IPS-20b (cell line): ENCODE measurements around the gene WDR11.
A peak's percentile ranks its signal among the peaks of the same experiment; 100 is the strongest.

Source experiments
- H3K27ac ChIP-seq: one replicate; pipeline ENCODE4 v1.5.1; 2013; ENCODE audit warnings: low read length
- H3K27me3 ChIP-seq: 2 replicates; pipeline ENCODE4 v1.6.1; 2013; ENCODE audit warnings: mild to moderate bottlenecking, low read length, inconsistent platforms; ENCODE audit not compliant: insufficient read depth
- H3K36me3 ChIP-seq: 2 replicates; pipeline ENCODE4 v1.6.1; 2013; ENCODE audit warnings: low read depth, mild to moderate bottlenecking, inconsistent platforms, low read length, moderate library complexity; ENCODE audit not compliant: insufficient read depth
- H3K4me1 ChIP-seq: 2 replicates; pipeline ENCODE4 v1.6.1; 2013; ENCODE audit warnings: mild to moderate bottlenecking, control low read depth, inconsistent platforms, low read length, moderate library complexity; ENCODE audit not compliant: insufficient read depth
- H3K4me3 ChIP-seq: 2 replicates; pipeline ENCODE4 v1.5.1; 2013; ENCODE audit warnings: mild to moderate bottlenecking, low read length, inconsistent platforms
- H3K9ac ChIP-seq: 2 replicates; pipeline ENCODE4 v1.6.1; 2013; ENCODE audit warnings: low read depth, mild to moderate bottlenecking, inconsistent platforms, low read length, moderate library complexity
- H3K9me3 ChIP-seq: 2 replicates; pipeline ENCODE4 v1.6.1; 2013; ENCODE audit warnings: mild to moderate bottlenecking, low read depth, low read length, inconsistent platforms; ENCODE audit not compliant: insufficient read depth

Gene WDR11

GRCh38 chr10:120948889-120949608 lies 97.9 kb downstream of the WDR11 start:
- peak overlapping the region; percentile 43; the same call in 1 of the 2 replicates for H3K9ac ChIP-seq

GRCh38 chr10:120949609-120950031 lies 98.5 kb downstream of the WDR11 start:
- peak overlapping the region; percentile 43; the same call in 1 of the 2 replicates for H3K9ac ChIP-seq
- H3K27me3 ChIP-seq: peaks cover 29% of the 10 kb centered on the region
- no peak overlapping the region for H3K27ac ChIP-seq
- H3K4me1 ChIP-seq: peaks cover 11% of the 10 kb centered on the region
- H3K4me3 ChIP-seq: peak overlapping the region; percentile 77
- no peaks in the 10 kb centered on the region for H3K9me3 ChIP-seq
- H3K36me3 ChIP-seq: no peaks in the 10 kb centered on the region

More at GRCh38 chr10:120948889-120949608, 97.9 kb downstream of the WDR11 start:
- Histone ChIP-seq H3K9me3 (no peaks in the 10 kb centered on the region), H3K4me3 (peak overlapping the region; percentile 77), H3K4me1 (peaks cover 11% of the 10 kb centered on the region), H3K36me3 (no peaks in the 10 kb centered on the region), H3K27ac (no peak overlapping the region), H3K27me3 (peaks cover 29% of the 10 kb centered on the region)

DNA sequence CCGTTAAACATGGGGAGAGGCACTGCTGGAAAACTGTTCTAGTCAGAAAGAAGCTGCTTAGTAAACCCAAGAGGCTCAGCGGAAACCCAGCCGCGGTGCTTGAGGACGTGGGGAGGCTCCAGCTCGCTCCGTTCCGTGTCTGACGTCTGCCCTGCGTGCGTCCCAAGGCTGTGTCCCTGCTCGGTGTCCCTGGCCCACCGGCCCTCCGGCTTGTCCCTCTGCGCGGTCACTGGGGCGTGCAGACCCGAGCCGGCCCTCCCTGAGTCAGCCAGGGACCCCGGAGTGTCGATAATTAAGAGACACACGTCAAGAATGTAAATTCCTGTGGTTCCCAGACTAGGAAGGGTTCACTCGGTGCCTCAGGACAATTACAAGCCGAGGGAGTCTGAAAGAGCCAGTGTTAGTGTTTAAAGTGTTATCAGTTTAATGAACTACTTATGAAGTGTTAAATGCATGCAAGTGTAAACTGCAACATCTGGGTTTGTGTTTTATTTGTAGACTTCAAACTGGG lies 98.9 kb downstream of the WDR11 start:
- Histone ChIP-seq H3K9ac (peak overlapping the region; percentile 43), H3K4me3 (peak overlapping the region; percentile 77), H3K27me3 (peaks cover 29% of the 10 kb centered on the region), H3K9me3 (no peaks in the 10 kb centered on the region), H3K27ac (no peak overlapping the region), H3K4me1 (peaks cover 11% of the 10 kb centered on the region), H3K36me3 (no peaks in the 10 kb centered on the region)

- Histone ChIP-seq H3K9me3 (no peaks in the 10 kb centered on the region), H3K36me3 (no peaks in the 10 kb centered on the region), H3K4me1 (peaks cover 11% of the 10 kb centered on the region), H3K27me3 (peaks cover 29% of the 10 kb centered on the region), H3K9ac (no peak overlapping the region), H3K27ac (no peak overlapping the region), H3K4me3 (no peak overlapping the region)
Observed at GRCh38 chr10:120951288-120951687, 100.1 kb downstream of the WDR11 start.

GRCh38 chr10:120953897-120954296 lies 102.7 kb downstream of the WDR11 start:
- Histone ChIP-seq H3K9ac (no peak overlapping the region), H3K4me3 (no peak overlapping the region), H3K27me3 (peaks cover 29% of the 10 kb centered on the region), H3K27ac (no peak overlapping the region), H3K4me1 (peaks cover 11% of the 10 kb centered on the region), H3K36me3 (no peaks in the 10 kb centered on the region), H3K9me3 (no peaks in the 10 kb centered on the region)
